Measurements from ENCODE around the gene CCDC187.
A peak's percentile ranks its signal among the peaks of the same experiment; 100 is the strongest.
"Not testable (repeated sequence)": the region's sequence is repeated elsewhere in the genome, so short reads cannot be mapped to it uniquely, and the experiment has no call there.

The CCDC187 gene

GRCh38 chr9:136267261-136268111 is 36.4 kb downstream of the CCDC187 start:
- peak; percentile 72 to 79 (median 75) for DNase-seq (ENCODE audit: low read depth in 3 of 3)

GRCh38 chr9:136266641-136267040 is 37.3 kb downstream of the CCDC187 start:
- DNase-seq (ENCODE audit: low read depth in 3 of 3), result not testable (repeated sequence)

- DNase-seq (ENCODE audit: low read depth in 3 of 3), result no peak
Observed at GRCh38 chr9:136265561-136266355, 38.1 kb downstream of the CCDC187 start.

- DNase-seq (ENCODE audit: low read depth in 3 of 3), result no peak
Observed at GRCh38 chr9:136264441-136265405, 39.2 kb downstream of the CCDC187 start.

GRCh38 chr9:136264031-136264430 is 39.9 kb downstream of the CCDC187 start:
- no peak for DNase-seq (ENCODE audit: low read depth in 3 of 3)

GRCh38 chr9:136262671-136263178 is 41.2 kb downstream of the CCDC187 start:
- DNase-seq (ENCODE audit: low read depth in 3 of 3), result no peak

GRCh38 chr9:136261686-136262430 is 42.0 kb downstream of the CCDC187 start:
- DNase-seq (ENCODE audit: low read depth in 3 of 3), result no peak

GRCh38 chr9:136260936-136261472 is 42.9 kb downstream of the CCDC187 start:
- no peak for DNase-seq (ENCODE audit: low read depth in 3 of 3)

GRCh38 chr9:136260521-136260920 is 43.4 kb downstream of the CCDC187 start:
- no peak for DNase-seq (ENCODE audit: low read depth in 3 of 3)

- DNase-seq (ENCODE audit: low read depth in 3 of 3), result no peak
Observed at GRCh38 chr9:136259836-136260235, 44.1 kb downstream of the CCDC187 start.

GRCh38 chr9:136259517-136259813 is 44.4 kb downstream of the CCDC187 start:
- no peak for DNase-seq (ENCODE audit: low read depth in 3 of 3)

- no peak for DNase-seq (ENCODE audit: low read depth in 3 of 3)
Observed at GRCh38 chr9:136258786-136259516, 44.9 kb downstream of the CCDC187 start.

- no peak for DNase-seq (ENCODE audit: low read depth in 3 of 3)
Observed at GRCh38 chr9:136258299-136258625, 45.6 kb downstream of the CCDC187 start.

- DNase-seq (ENCODE audit: low read depth in 3 of 3), result no peak
Observed at GRCh38 chr9:136257381-136258298, 46.3 kb downstream of the CCDC187 start.

- no peak for DNase-seq (ENCODE audit: low read depth in 3 of 3)
Observed at GRCh38 chr9:136255896-136256890, 47.7 kb downstream of the CCDC187 start.

- DNase-seq (ENCODE audit: low read depth in 3 of 3), result no peak
Observed at GRCh38 chr9:136255166-136255538, 48.7 kb downstream of the CCDC187 start.

- no peak for DNase-seq (ENCODE audit: low read depth in 3 of 3)
Observed at GRCh38 chr9:136254381-136255165, 49.3 kb downstream of the CCDC187 start.

All from stimulated activated CD4-positive, alpha-beta T cell treated with anti-CD3 and anti-CD28 coated beads, TNF-alpha, amount 100 ng/mL, for 48 hours (primary cell).